Chondrocyte (in vitro differentiated cells): ENCODE data around the gene CATSPER4. TPM values are rescaled to one million over a fixed set of nuclear protein-coding genes. Genes with fewer than 3 reads are reported as not detected.

Source experiments
- DNase-seq: peaks from one replicate; pipeline ENCODE4 v3.0.0; 2021; ENCODE audit warnings: mixed read lengths, low spot score
- H3K27ac Mint-ChIP-seq: one replicate; pipeline ENCODE4 v1.8.0; 2021; ENCODE audit warnings: mild to moderate bottlenecking, moderate library complexity, mixed read lengths; ENCODE audit not compliant: unreplicated experiment
- H3K27me3 Mint-ChIP-seq: 2 replicates; pipeline ENCODE4 v1.8.0; 2021; ENCODE audit warnings: low read depth, mixed read lengths
- H3K36me3 Mint-ChIP-seq: 2 replicates; pipeline ENCODE4 v1.8.0; 2021; ENCODE audit warnings: low read depth, mixed read lengths
- H3K4me1 Mint-ChIP-seq: 2 replicates; pipeline ENCODE4 v1.8.0; 2021; ENCODE audit warnings: low read depth, mild to moderate bottlenecking, mixed read lengths
- H3K4me3 Mint-ChIP-seq: one replicate; pipeline ENCODE4 v1.8.0; 2021; ENCODE audit warnings: mild to moderate bottlenecking, moderate library complexity, mixed read lengths; ENCODE audit not compliant: unreplicated experiment
- H3K9me3 Mint-ChIP-seq: 2 replicates; pipeline ENCODE4 v1.8.0; 2021; ENCODE audit warnings: low read depth, mixed read lengths
- total RNA-seq: library from RNA; stranded (reverse); gene quantifications from 3 replicates; pipeline ENCODE4 v1.2.1, GENCODE V29; 2021
- TF ChIP-seq, protein P1 (sequence below): fragments of 200-600 bp; sonication (generic); IDR thresholded peaks from 2 replicates; pipeline ENCODE4 v1.5.0; 2021; ENCODE audit warnings: antibody characterized with exemption, mild to moderate bottlenecking, moderate library complexity

Gene CATSPER4
- total RNA-seq, 1 donor from 2014 or later: not detected

- peaks cover 24% of the 10 kb centered on the region for H3K4me1 Mint-ChIP-seq
- peak overlapping the region; percentile 32 for H3K27ac Mint-ChIP-seq
- H3K36me3 Mint-ChIP-seq: no peaks in the 10 kb centered on the region
- DNase-seq: peak; percentile 36
- no peaks in the 10 kb centered on the region for H3K9me3 Mint-ChIP-seq
- TF ChIP-seq, protein P1, sequence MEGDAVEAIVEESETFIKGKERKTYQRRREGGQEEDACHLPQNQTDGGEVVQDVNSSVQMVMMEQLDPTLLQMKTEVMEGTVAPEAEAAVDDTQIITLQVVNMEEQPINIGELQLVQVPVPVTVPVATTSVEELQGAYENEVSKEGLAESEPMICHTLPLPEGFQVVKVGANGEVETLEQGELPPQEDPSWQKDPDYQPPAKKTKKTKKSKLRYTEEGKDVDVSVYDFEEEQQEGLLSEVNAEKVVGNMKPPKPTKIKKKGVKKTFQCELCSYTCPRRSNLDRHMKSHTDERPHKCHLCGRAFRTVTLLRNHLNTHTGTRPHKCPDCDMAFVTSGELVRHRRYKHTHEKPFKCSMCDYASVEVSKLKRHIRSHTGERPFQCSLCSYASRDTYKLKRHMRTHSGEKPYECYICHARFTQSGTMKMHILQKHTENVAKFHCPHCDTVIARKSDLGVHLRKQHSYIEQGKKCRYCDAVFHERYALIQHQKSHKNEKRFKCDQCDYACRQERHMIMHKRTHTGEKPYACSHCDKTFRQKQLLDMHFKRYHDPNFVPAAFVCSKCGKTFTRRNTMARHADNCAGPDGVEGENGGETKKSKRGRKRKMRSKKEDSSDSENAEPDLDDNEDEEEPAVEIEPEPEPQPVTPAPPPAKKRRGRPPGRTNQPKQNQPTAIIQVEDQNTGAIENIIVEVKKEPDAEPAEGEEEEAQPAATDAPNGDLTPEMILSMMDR: no peak
- peaks cover 3% of the 10 kb centered on the region for H3K27me3 Mint-ChIP-seq
- peak overlapping the region; percentile 44 for H3K4me3 Mint-ChIP-seq
Observed at GRCh38 chr1:26158271-26158907, 32.0 kb upstream of the CATSPER4 start.

- TF ChIP-seq, protein P1: no peak
- Mint-ChIP-seq H3K9me3 (no peaks in the 10 kb centered on the region), H3K27ac (peak within 1 kb of the TSS; percentile 32), H3K27me3 (peaks cover 3% of the 10 kb centered on the region), H3K4me1 (peaks cover 24% of the 10 kb centered on the region), H3K4me3 (peak within 1 kb of the TSS; percentile 44), H3K36me3 (no peaks in the 10 kb centered on the region)
- peak; percentile 41 for DNase-seq
Observed at GRCh38 chr1:26158908-26159742, 31.3 kb upstream of the CATSPER4 start, which contains the start of gene FAM110D. Gene FAM110D (plus strand): TSS chr1:26159079. CDS start chr1:26161292, 2,213 bp downstream.

DNA sequence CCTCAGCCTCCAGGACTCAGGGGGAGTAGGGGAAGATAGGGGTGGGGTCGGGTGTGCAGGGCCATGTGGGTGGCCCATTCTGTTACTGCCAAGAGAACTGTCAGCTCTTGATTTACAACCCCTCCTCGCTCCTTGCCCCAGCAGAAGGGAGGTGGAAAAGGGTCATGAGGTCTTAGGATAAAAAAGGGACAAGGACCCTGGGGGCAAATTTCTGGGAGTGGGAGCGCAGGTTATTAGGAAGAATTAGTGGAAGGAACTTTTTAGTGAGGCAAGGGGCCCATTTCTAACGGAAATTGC is 30.7 kb upstream of the CATSPER4 start:
- Mint-ChIP-seq H3K4me3 (peak overlapping the region; percentile 44), H3K4me1 (peaks cover 26% of the 10 kb centered on the region), H3K36me3 (no peaks in the 10 kb centered on the region), H3K27ac (no peak overlapping the region), H3K27me3 (peaks cover 3% of the 10 kb centered on the region), H3K9me3 (no peaks in the 10 kb centered on the region)
- TF ChIP-seq, protein P1: no peak
- DNase-seq: no peak

DNA sequence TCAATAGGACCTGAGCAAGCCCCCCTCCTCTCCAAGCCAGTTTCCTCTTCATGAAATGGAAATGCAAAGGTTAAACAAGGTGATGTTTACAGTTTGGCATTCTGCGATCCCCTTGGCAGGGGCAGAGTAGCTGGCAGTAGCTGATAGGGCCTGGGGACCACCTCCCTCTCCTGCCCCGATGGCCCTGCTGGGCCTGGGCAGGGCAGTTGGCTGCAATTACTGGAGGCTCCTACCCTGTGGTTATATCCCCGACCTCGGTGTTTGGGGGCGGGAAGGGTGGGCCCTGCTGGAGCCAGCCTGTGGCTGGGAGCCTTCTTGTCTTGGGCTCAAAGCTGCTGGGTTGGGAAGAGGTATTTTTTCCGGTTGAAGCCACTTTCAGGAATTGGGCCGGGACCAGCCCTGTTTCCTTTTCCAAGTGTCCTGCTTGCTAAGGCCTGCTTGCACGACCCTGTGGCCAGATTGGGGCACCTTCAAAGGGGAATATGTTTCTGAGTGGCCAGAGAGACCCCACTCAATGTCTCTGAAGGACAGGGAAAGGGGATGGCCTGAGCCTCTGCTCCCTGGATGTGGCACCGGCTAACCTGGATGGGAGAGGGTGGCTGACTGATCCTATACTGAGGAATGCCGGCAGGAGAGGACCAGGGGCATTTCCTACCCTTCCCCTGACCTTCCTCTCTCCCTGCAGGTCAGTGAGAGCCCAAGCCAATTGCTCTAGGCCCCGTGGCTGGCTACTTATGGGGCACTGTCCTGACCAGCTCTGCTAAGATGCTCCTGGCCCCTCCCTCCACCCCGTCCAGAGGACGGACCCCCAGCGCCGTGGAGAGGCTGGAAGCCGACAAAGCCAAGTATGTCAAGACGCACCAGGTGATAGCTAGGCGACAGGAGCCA is 29.6 kb upstream of the CATSPER4 start:
- Mint-ChIP-seq H3K27me3 (peaks cover 3% of the 10 kb centered on the region), H3K27ac (no peak overlapping the region), H3K4me1 (peaks cover 26% of the 10 kb centered on the region), H3K9me3 (no peaks in the 10 kb centered on the region), H3K36me3 (no peaks in the 10 kb centered on the region), H3K4me3 (peak overlapping the region; percentile 51)
- DNase-seq: peak; percentile 57
- TF ChIP-seq, protein P1: no peak
